Measurements from ENCODE around the gene SAMD4A. TPM values are rescaled to one million over a fixed set of nuclear protein-coding genes. Genes with fewer than 3 reads are reported as not detected.

SAMD4A gene
- total RNA-seq, 1 donor from 2014 or later, result 8.2 TPM

- FAIRE-seq, result no peak
- DNase-seq (ENCODE audit: low spot score in 2 of 2), result peak; percentile 53 to 66
Observed at GRCh38 chr14:54564868-54565784, 1.8 kb upstream of the SAMD4A start.

- peak; percentile 92 to 94 for DNase-seq (ENCODE audit: low spot score in 2 of 2)
- FAIRE-seq, result no peak
Observed at GRCh38 chr14:54565785-54566409, 1.0 kb upstream of the SAMD4A start.

GRCh38 chr14:54567224-54567638 is 303 bp downstream of the SAMD4A start:
- DNase-seq (ENCODE audit: low spot score in 2 of 2) (peak in 1 of 2 donors; percentile 14), FAIRE-seq (no peak)

GRCh38 chr14:54567639-54568561 is 972 bp downstream of the SAMD4A start:
- DNase-seq (ENCODE audit: low spot score in 2 of 2) (peak; percentile 43 to 57), FAIRE-seq (no peak)

GRCh38 chr14:54568821-54569595 is 2.1 kb downstream of the SAMD4A start:
- no peak for FAIRE-seq
- no peak for DNase-seq (ENCODE audit: low spot score in 2 of 2)

- DNase-seq (ENCODE audit: low spot score in 2 of 2), result no peak
- FAIRE-seq, result no peak
Observed at GRCh38 chr14:54570047-54570446, 3.1 kb downstream of the SAMD4A start.

GRCh38 chr14:54570631-54571415 is 3.9 kb downstream of the SAMD4A start:
- DNase-seq (ENCODE audit: low spot score in 2 of 2) (no peak), FAIRE-seq (no peak)

- no peak for FAIRE-seq
- DNase-seq (ENCODE audit: low spot score in 2 of 2), result no peak
Observed at GRCh38 chr14:54572316-54572715, 5.4 kb downstream of the SAMD4A start.

- FAIRE-seq (no peak), DNase-seq (ENCODE audit: low spot score in 2 of 2) (no peak)
Observed at GRCh38 chr14:54574528-54574927, 7.6 kb downstream of the SAMD4A start.

GRCh38 chr14:54577494-54577893 is 10.6 kb downstream of the SAMD4A start:
- DNase-seq (ENCODE audit: low spot score in 2 of 2) (no peak), FAIRE-seq (no peak)

- FAIRE-seq (no peak), DNase-seq (ENCODE audit: low spot score in 2 of 2) (no peak)
Observed at GRCh38 chr14:54577977-54578376, 11.0 kb downstream of the SAMD4A start.

GRCh38 chr14:54579621-54580020 is 12.7 kb downstream of the SAMD4A start:
- no peak for DNase-seq (ENCODE audit: low spot score in 2 of 2)
- no peak for FAIRE-seq

- DNase-seq (ENCODE audit: low spot score in 2 of 2), result no peak
- FAIRE-seq, result no peak
Observed at GRCh38 chr14:54580933-54581332, 14.0 kb downstream of the SAMD4A start.

- DNase-seq (ENCODE audit: low spot score in 2 of 2) (no peak), FAIRE-seq (no peak)
Observed at GRCh38 chr14:54582334-54582733, 15.4 kb downstream of the SAMD4A start.

GRCh38 chr14:54584097-54584496 is 17.2 kb downstream of the SAMD4A start:
- DNase-seq (ENCODE audit: low spot score in 2 of 2) (no peak), FAIRE-seq (no peak)

GRCh38 chr14:54585214-54585613 is 18.3 kb downstream of the SAMD4A start:
- FAIRE-seq, result no peak
- no peak for DNase-seq (ENCODE audit: low spot score in 2 of 2)

- no peak for FAIRE-seq
- no peak for DNase-seq (ENCODE audit: low spot score in 2 of 2)
Observed at GRCh38 chr14:54589076-54589475, 22.1 kb downstream of the SAMD4A start.

- DNase-seq (ENCODE audit: low spot score in 2 of 2), result no peak
- no peak for FAIRE-seq
Observed at GRCh38 chr14:54589843-54590242, 22.9 kb downstream of the SAMD4A start.

GRCh38 chr14:54590481-54590880 is 23.6 kb downstream of the SAMD4A start:
- no peak for FAIRE-seq
- no peak for DNase-seq (ENCODE audit: low spot score in 2 of 2)

Measured in frontal cortex (tissue), 4 donors.